ENCODE results near the gene FLCN.

FLCN gene

GRCh38 chr17:17167986-17168385, 69.0 kb downstream of the FLCN start:
- no peak for ATAC-seq
- TF ChIP-seq ZNF70 (CRISPR knock-in tag; IDR thresholded peaks at IDR 0.05) (no peak), OSR1 (CRISPR knock-in tag; IDR thresholded peaks at IDR 0.05) (no peak), TCF4 (CRISPR knock-in tag; IDR thresholded peaks at IDR 0.05; ENCODE audit: borderline replicate concordance) (no peak), ZNF565 (CRISPR knock-in tag; conservative IDR thresholded peaks at IDR 0.05; ENCODE audit: low read depth) (no peak), RARB (CRISPR knock-in tag; IDR thresholded peaks at IDR 0.05) (no peak), GLIS3 (CRISPR knock-in tag; IDR thresholded peaks at IDR 0.05) (no peak), SNAI2 (CRISPR knock-in tag; IDR thresholded peaks at IDR 0.05) (no peak), PPARA (CRISPR knock-in tag; IDR thresholded peaks at IDR 0.05; ENCODE audit: borderline replicate concordance) (no peak), TOX (CRISPR knock-in tag; IDR thresholded peaks at IDR 0.05; ENCODE audit: borderline replicate concordance) (no peak), ZC3H10 (CRISPR knock-in tag; IDR thresholded peaks at IDR 0.05) (no peak), CSDC2 (CRISPR knock-in tag; IDR thresholded peaks at IDR 0.05) (no peak), ZFP30 (CRISPR knock-in tag; IDR thresholded peaks at IDR 0.05) (no peak), ZFP3 (CRISPR knock-in tag; IDR thresholded peaks at IDR 0.05) (no peak), POU6F1 (CRISPR knock-in tag; IDR thresholded peaks at IDR 0.05; ENCODE audit: borderline replicate concordance, low read depth) (no peak)
- TF ChIP-seq, protein P1, sequence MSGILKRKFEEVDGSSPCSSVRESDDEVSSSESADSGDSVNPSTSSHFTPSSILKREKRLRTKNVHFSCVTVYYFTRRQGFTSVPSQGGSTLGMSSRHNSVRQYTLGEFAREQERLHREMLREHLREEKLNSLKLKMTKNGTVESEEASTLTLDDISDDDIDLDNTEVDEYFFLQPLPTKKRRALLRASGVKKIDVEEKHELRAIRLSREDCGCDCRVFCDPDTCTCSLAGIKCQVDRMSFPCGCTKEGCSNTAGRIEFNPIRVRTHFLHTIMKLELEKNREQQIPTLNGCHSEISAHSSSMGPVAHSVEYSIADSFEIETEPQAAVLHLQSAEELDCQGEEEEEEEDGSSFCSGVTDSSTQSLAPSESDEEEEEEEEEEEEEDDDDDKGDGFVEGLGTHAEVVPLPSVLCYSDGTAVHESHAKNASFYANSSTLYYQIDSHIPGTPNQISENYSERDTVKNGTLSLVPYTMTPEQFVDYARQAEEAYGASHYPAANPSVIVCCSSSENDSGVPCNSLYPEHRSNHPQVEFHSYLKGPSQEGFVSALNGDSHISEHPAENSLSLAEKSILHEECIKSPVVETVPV (CRISPR knock-in tag; IDR thresholded peaks at IDR 0.05) = no peak
- TF ChIP-seq, protein P2, sequence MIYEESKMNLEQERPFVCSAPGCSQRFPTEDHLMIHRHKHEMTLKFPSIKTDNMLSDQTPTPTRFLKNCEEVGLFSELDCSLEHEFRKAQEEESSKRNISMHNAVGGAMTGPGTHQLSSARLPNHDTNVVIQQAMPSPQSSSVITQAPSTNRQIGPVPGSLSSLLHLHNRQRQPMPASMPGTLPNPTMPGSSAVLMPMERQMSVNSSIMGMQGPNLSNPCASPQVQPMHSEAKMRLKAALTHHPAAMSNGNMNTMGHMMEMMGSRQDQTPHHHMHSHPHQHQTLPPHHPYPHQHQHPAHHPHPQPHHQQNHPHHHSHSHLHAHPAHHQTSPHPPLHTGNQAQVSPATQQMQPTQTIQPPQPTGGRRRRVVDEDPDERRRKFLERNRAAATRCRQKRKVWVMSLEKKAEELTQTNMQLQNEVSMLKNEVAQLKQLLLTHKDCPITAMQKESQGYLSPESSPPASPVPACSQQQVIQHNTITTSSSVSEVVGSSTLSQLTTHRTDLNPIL (CRISPR knock-in tag; IDR thresholded peaks at IDR 0.05; ENCODE audit: low read depth) = no peak

GRCh38 chr17:17167356-17167755, 69.6 kb downstream of the FLCN start:
- no peak for TF ChIP-seq POU6F1 (CRISPR knock-in tag; IDR thresholded peaks at IDR 0.05; ENCODE audit: borderline replicate concordance, low read depth)
- TF ChIP-seq ISL1 (CRISPR knock-in tag; IDR thresholded peaks at IDR 0.05) = no peak
- no peak for TF ChIP-seq TCF4 (CRISPR knock-in tag; IDR thresholded peaks at IDR 0.05; ENCODE audit: borderline replicate concordance)
- TF ChIP-seq ARNTL (CRISPR knock-in tag; IDR thresholded peaks at IDR 0.05; ENCODE audit: borderline replicate concordance, low read depth) = no peak
- TF ChIP-seq BACH2 (CRISPR knock-in tag; IDR thresholded peaks at IDR 0.05; ENCODE audit: borderline replicate concordance) = no peak
- TF ChIP-seq, protein P2 (CRISPR knock-in tag; IDR thresholded peaks at IDR 0.05; ENCODE audit: low read depth) = no peak
- no peak for TF ChIP-seq ZNF8 (CRISPR knock-in tag; IDR thresholded peaks at IDR 0.05)
- no peak for TF ChIP-seq CSDC2 (CRISPR knock-in tag; IDR thresholded peaks at IDR 0.05)
- TF ChIP-seq, protein P3, sequence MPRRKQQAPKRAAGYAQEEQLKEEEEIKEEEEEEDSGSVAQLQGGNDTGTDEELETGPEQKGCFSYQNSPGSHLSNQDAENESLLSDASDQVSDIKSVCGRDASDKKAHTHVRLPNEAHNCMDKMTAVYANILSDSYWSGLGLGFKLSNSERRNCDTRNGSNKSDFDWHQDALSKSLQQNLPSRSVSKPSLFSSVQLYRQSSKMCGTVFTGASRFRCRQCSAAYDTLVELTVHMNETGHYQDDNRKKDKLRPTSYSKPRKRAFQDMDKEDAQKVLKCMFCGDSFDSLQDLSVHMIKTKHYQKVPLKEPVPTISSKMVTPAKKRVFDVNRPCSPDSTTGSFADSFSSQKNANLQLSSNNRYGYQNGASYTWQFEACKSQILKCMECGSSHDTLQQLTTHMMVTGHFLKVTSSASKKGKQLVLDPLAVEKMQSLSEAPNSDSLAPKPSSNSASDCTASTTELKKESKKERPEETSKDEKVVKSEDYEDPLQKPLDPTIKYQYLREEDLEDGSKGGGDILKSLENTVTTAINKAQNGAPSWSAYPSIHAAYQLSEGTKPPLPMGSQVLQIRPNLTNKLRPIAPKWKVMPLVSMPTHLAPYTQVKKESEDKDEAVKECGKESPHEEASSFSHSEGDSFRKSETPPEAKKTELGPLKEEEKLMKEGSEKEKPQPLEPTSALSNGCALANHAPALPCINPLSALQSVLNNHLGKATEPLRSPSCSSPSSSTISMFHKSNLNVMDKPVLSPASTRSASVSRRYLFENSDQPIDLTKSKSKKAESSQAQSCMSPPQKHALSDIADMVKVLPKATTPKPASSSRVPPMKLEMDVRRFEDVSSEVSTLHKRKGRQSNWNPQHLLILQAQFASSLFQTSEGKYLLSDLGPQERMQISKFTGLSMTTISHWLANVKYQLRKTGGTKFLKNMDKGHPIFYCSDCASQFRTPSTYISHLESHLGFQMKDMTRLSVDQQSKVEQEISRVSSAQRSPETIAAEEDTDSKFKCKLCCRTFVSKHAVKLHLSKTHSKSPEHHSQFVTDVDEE (CRISPR knock-in tag; IDR thresholded peaks at IDR 0.05) = no peak
- TF ChIP-seq ESRRG (CRISPR knock-in tag; IDR thresholded peaks at IDR 0.05) = no peak
- TF ChIP-seq, protein P1 (CRISPR knock-in tag; IDR thresholded peaks at IDR 0.05) = no peak
- TF ChIP-seq TOX (CRISPR knock-in tag; IDR thresholded peaks at IDR 0.05; ENCODE audit: borderline replicate concordance) = no peak
- no peak for TF ChIP-seq ZC3H10 (CRISPR knock-in tag; IDR thresholded peaks at IDR 0.05)
- no peak for TF ChIP-seq ZNF70 (CRISPR knock-in tag; IDR thresholded peaks at IDR 0.05)
- no peak for TF ChIP-seq SNAI2 (CRISPR knock-in tag; IDR thresholded peaks at IDR 0.05)
- TF ChIP-seq GLIS3 (CRISPR knock-in tag; IDR thresholded peaks at IDR 0.05) = no peak
- no peak for TF ChIP-seq PPARA (CRISPR knock-in tag; IDR thresholded peaks at IDR 0.05; ENCODE audit: borderline replicate concordance)
- TF ChIP-seq RARB (CRISPR knock-in tag; IDR thresholded peaks at IDR 0.05) = no peak
- no peak for TF ChIP-seq ZFP30 (CRISPR knock-in tag; IDR thresholded peaks at IDR 0.05)
- no peak for TF ChIP-seq ZFP3 (CRISPR knock-in tag; IDR thresholded peaks at IDR 0.05)
- ATAC-seq = no peak
